Endothelial cell of umbilical vein (primary cell): Measurements from ENCODE around the gene LHFPL6. TPM values are rescaled to one million over a fixed set of nuclear protein-coding genes. Genes with fewer than 3 reads are reported as not detected.

Experiments
- BruUV-seq: library from RNA; stranded (reverse); fragments of 400-500 nt; replicated peaks from 2 replicates; lab custom pipeline; 2021; lab: Mats Ljungman, UMichigan
- CTCF ChIA-PET: fragments of 300-600, 350-600 bp; sonication (Branson Sonifier 250); formaldehyde crosslinking; loops from one replicate; lab custom pipeline; 2021; ENCODE audit warnings: antibody characterized with exemption, inconsistent platforms; lab: Charles Lee
- POLR2A ChIA-PET: fragments of 300-600, 350-600 bp; sonication (Branson Sonifier 250); formaldehyde crosslinking; loops from one replicate; lab custom pipeline; 2021; ENCODE audit warnings: antibody characterized with exemption, inconsistent platforms; lab: Charles Lee
- DNase-seq: peaks from one replicate; pipeline ENCODE4 v3.0.0-alpha.2; 2011; ENCODE audit warnings: low read depth, low spot score
- FAIRE-seq: peaks from 2 replicates; lab custom pipeline; 2011; peaks lifted over from hg19 to GRCh38; lab: Jason Lieb, UNC
- H2AFZ ChIP-seq: 2 replicates; pipeline ENCODE4 v1.6.0; 2012; ENCODE audit warnings: low read depth, low read length, control low read depth, inconsistent platforms
- H3K27ac ChIP-seq: 2 replicates; pipeline ENCODE4 v1.5.1; 2011; ENCODE audit warnings: low read depth, mild to moderate bottlenecking, control low read depth, low read length, moderate library complexity; ENCODE audit not compliant: insufficient read depth
- H3K27me3 ChIP-seq, 2 experiments: 2 replicates each; pipeline versions ENCODE4 v1.6.0 to v1.6.1; 2011; ENCODE audit warnings: low read length in 2 of 2, mixed read lengths in 1 of 2; ENCODE audit not compliant: control insufficient read depth in 2 of 2, insufficient read depth in 2 of 2
- H3K36me3 ChIP-seq, 2 experiments: 2 replicates in 1 of 2; 3 replicates in 1 of 2; pipeline ENCODE4 v1.5.1; 2011; ENCODE audit warnings: low read length in 2 of 2, mild to moderate bottlenecking in 1 of 2, moderate library complexity in 1 of 2; ENCODE audit not compliant: control insufficient read depth in 2 of 2, insufficient read depth in 2 of 2; ENCODE audit errors: extremely low read depth in 1 of 2
- H3K4me1 ChIP-seq: 3 replicates; pipeline ENCODE4 v1.5.1; 2011; ENCODE audit warnings: mild to moderate bottlenecking, low read length; ENCODE audit not compliant: control insufficient read depth, insufficient read depth; ENCODE audit errors: extremely low read depth
- H3K4me2 ChIP-seq: 2 replicates; pipeline ENCODE4 v1.6.1; 2011; ENCODE audit warnings: low read length, control low read depth, mixed read lengths; ENCODE audit not compliant: insufficient read depth
- H3K4me3 ChIP-seq, 3 experiments: fragments of 200-600 bp in 1 of 3; sonication (generic), shearing (Covaris generic) in 1 of 3; replicated peaks in 1 of 3; 2 replicates each; pipeline ENCODE4 v1.5.1; 2011 to 2016; ENCODE audit warnings: control low read depth in 3 of 3, low read length in 3 of 3, mild to moderate bottlenecking in 2 of 3, inconsistent platforms in 1 of 3, low read depth in 1 of 3, moderate library complexity in 1 of 3; ENCODE audit not compliant: insufficient read depth in 1 of 3
- H3K79me2 ChIP-seq: 2 replicates; pipeline ENCODE4 v1.6.0; 2012; ENCODE audit warnings: low read length, inconsistent platforms; ENCODE audit not compliant: control insufficient read depth, insufficient read depth
- H3K9ac ChIP-seq: replicated peaks from 2 replicates; pipeline ENCODE3; 2011; ENCODE audit warnings: low read length, control low read depth; ENCODE audit not compliant: insufficient read depth; ENCODE audit errors: extremely low read depth
- H3K9me1 ChIP-seq: replicated peaks from 3 replicates; pipeline ENCODE4 v1.6.0; 2011; ENCODE audit warnings: mild to moderate bottlenecking, low read length; ENCODE audit not compliant: control insufficient read depth, insufficient read depth; ENCODE audit errors: extremely low read depth
- H3K9me3 ChIP-seq: replicated peaks from 2 replicates; pipeline ENCODE4 v1.5.1; 2012; ENCODE audit warnings: low read length, inconsistent platforms; ENCODE audit not compliant: control insufficient read depth, insufficient read depth
- H4K20me1 ChIP-seq: replicated peaks from 2 replicates; pipeline ENCODE3; 2011; ENCODE audit warnings: mild to moderate bottlenecking, low read length; ENCODE audit not compliant: control insufficient read depth, insufficient read depth; ENCODE audit errors: extremely low read depth
- CTCF ChIP-seq, 2 donors: IDR thresholded peaks; 1 replicate in 1 of 2; 2 replicates in 1 of 2; pipeline ENCODE4 v1.5.1; 2011; ENCODE audit warnings: low read length in 2 of 2, mild to moderate bottlenecking in 2 of 2, moderate library complexity in 2 of 2, control low read depth in 1 of 2, inconsistent platforms in 1 of 2, low read depth in 1 of 2; ENCODE audit not compliant: insufficient read depth in 1 of 2; ENCODE audit errors: extremely low read depth in 1 of 2
- EZH2 ChIP-seq: IDR thresholded peaks from 2 replicates; pipeline ENCODE4 v1.6.1; 2012; ENCODE audit warnings: borderline replicate concordance, low read depth, mild to moderate bottlenecking, moderate library complexity, low read length, inconsistent platforms; ENCODE audit not compliant: severe bottlenecking
- FOS ChIP-seq: IDR thresholded peaks from 2 replicates; pipeline ENCODE4 v1.6.1; 2011; ENCODE audit warnings: mild to moderate bottlenecking, low read length, moderate library complexity, borderline replicate concordance; ENCODE audit not compliant: insufficient read depth
- GATA2 ChIP-seq: IDR thresholded peaks from 2 replicates; pipeline ENCODE4 v1.7.0; 2011; ENCODE audit warnings: low read depth, mild to moderate bottlenecking, moderate library complexity, mixed read lengths, low read length; ENCODE audit not compliant: insufficient read length, insufficient read depth
- JUN ChIP-seq: IDR thresholded peaks from 2 replicates; pipeline ENCODE4 v1.6.1; 2011; ENCODE audit warnings: borderline replicate concordance, low read depth; ENCODE audit not compliant: insufficient read length, insufficient read depth
- MAX ChIP-seq: IDR thresholded peaks from 2 replicates; pipeline ENCODE4 v1.6.1; 2011; ENCODE audit not compliant: insufficient read depth, insufficient read length
- MYC ChIP-seq: IDR thresholded peaks from one replicate; pipeline ENCODE4 v1.6.1; 2011; ENCODE audit warnings: mild to moderate bottlenecking, low read depth, low read length
- POLR2A ChIP-seq: IDR thresholded peaks from 2 replicates; pipeline ENCODE4 v1.6.1; 2012; ENCODE audit warnings: low read depth, mild to moderate bottlenecking, control low read depth, low read length
- POLR2AphosphoS5 ChIP-seq: IDR thresholded peaks from 2 replicates; pipeline ENCODE4 v1.6.1; 2012; ENCODE audit warnings: low read depth, mild to moderate bottlenecking, control low read depth, low read length, moderate library complexity; ENCODE audit not compliant: insufficient read depth
- dilution Hi-C: fragments of 300-500 bp; cut with MboI; formaldehyde crosslinking; loops from one replicate; pipeline ENCODE4 v1.15.0; 2019; ENCODE audit warnings: low sequenced_read_pairs; ENCODE audit not compliant: extremely low pct_ligation_motif_present
- intact Hi-C: fragments of 100-400 bp; cut with micrococcal nuclease; formaldehyde crosslinking; loops from one replicate; pipeline ENCODE4 v1.10.0; 2022
- polyA plus RNA-seq, 4 experiments: library from polyadenylated mRNA; depleted of rRNA in 3 of 4; stranded (reverse) in 3 of 4; unstranded in 1 of 4; fragments of >200 nt; gene quantifications; 2 replicates each; pipeline versions ENCODE4 v1.2.1 to v1.2.3, GENCODE V29; 2011 to 2012; ENCODE audit warnings: missing spikeins in 1 of 4
- total RNA-seq: library from RNA; stranded (reverse); gene quantifications from 2 replicates; pipeline ENCODE4 v1.2.3, GENCODE V29; 2021

The LHFPL6 gene
- total and polyA plus RNA-seq, 2 donors (not counting 3 experiments of a cell fraction or from before 2014, with no cell fraction given) = 17.5 to 19.4 TPM

DNA sequence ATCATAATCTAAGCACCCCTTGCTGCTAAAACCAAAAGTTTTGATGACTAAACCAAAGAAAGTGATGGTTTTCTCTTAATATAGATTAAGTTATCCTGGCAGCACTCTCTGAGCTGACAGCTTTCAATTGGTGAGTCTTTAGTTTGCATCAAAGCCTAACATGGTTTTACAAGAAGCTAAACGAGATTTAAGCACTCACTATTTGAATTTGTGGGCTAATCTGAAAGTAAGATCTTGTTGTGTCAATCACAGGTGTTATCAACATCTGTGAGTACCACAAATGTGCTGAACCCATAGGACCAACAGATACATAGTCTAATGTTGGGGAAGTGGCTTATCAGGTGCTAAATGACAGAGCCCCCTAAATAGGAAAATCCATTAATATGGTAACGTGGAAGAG is 223.9 kb downstream of the LHFPL6 start:
- TF ChIP-seq MYC (no peak), POLR2A (no peak), GATA2 (no peak), CTCF (IDR thresholded peaks at IDR 0.05; ENCODE audit: extremely low read depth in 1 of 2, insufficient read depth in 1 of 2, low read depth in 1 of 2, low read length in 2 of 2) (no peak), EZH2 (no peak)
- DNase-seq (no peak), FAIRE-seq (no peak)
- Histone ChIP-seq H3K79me2 (no peaks in the 10 kb centered on the region), H4K20me1 (no peaks in the 10 kb centered on the region), H3K9ac (no peak overlapping the region), H2AFZ (no peak overlapping the region), H3K4me2 (no peak overlapping the region), H3K9me1 (no peaks in the 10 kb centered on the region), H3K27ac (no peak overlapping the region), H3K4me1 (no peaks in the 10 kb centered on the region), H3K9me3 (no peaks in the 10 kb centered on the region), H3K27me3 (no peaks in the 10 kb centered on the region), H3K36me3 (no peaks in the 10 kb centered on the region), H3K4me3 (no peak overlapping the region)
- CTCF ChIA-PET = interaction anchor here (2.2 kb wide), 1 partner anchor 233 kb away, joined by 5 read pairs; no protein-coding TSS in a partner anchor
- intact Hi-C loops = no loop called here
- BruUV-seq = no TSS peak
- dilution Hi-C loops = no loop called here
- POLR2A ChIA-PET = no interaction called here

- Histone ChIP-seq H3K79me2 (no peaks in the 10 kb centered on the region), H4K20me1 (no peaks in the 10 kb centered on the region), H3K4me1 (no peaks in the 10 kb centered on the region), H3K9me1 (no peaks in the 10 kb centered on the region), H3K36me3 (no peaks in the 10 kb centered on the region), H3K9me3 (no peaks in the 10 kb centered on the region), H3K4me2 (no peak overlapping the region), H2AFZ (no peak overlapping the region), H3K27me3 (no peaks in the 10 kb centered on the region), H3K9ac (no peak overlapping the region), H3K27ac (no peak overlapping the region), H3K4me3 (no peak overlapping the region)
- BruUV-seq = no TSS peak
- DNase-seq (no peak), FAIRE-seq (no peak)
- dilution Hi-C loops = no loop called here
- TF ChIP-seq JUN (no peak), EZH2 (no peak), MYC (no peak), MAX (no peak), POLR2AphosphoS5 (no peak), CTCF (IDR thresholded peaks at IDR 0.05; ENCODE audit: extremely low read depth in 1 of 2, insufficient read depth in 1 of 2, low read depth in 1 of 2, low read length in 2 of 2) (no peak), GATA2 (no peak), FOS (no peak), POLR2A (no peak)
- intact Hi-C loops = no loop called here
- CTCF ChIA-PET = interaction anchor here (2.2 kb wide), 1 partner anchor 234 kb away, joined by 5 read pairs; no protein-coding TSS in a partner anchor
- POLR2A ChIA-PET = no interaction called here
Measured at GRCh38 chr13:39378306-39378705, 224.7 kb downstream of the LHFPL6 start.
